ENCODE data around the gene BEST2. TPM values are rescaled to one million over a fixed set of nuclear protein-coding genes. Genes with fewer than 3 reads are reported as not detected.

The BEST2 gene
- polyA plus RNA-seq, 6 donors from 2014 or later, result 0.23 TPM; not detected in 5

- no peaks in the 10 kb centered on the region for H3K36me3 Mint-ChIP-seq
These were observed 27.8 kb downstream of the BEST2 start for GRCh38 chr19:12779162-12779993.

DNA sequence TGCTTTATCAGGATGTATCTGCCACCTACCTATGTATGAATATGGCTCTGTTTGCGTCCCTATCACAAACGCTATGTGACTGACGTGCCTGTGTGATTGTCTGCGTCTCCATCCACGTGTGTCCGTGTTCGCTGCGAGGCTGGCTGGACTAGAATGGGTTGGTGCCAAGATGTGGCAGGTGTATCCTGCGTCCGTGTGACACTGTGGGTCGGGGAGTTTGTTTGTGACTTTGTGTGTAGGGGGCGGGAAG is 30.5 kb downstream of the BEST2 start:
- Mint-ChIP-seq H3K27ac (peak overlapping the region in 4 of 6 donors; percentile 98 to 100 (median 99)), H3K27me3 (no peaks in the 10 kb centered on the region), H3K4me1 (peaks cover 24 to 45% (median 31%) of the 10 kb centered on the region in 3 donors), H3K9me3 (no peaks in the 10 kb centered on the region), H3K4me3 (peak overlapping the region in 7 of 8 donors; percentile 71 to 95 (median 89)), H3K36me3 (no peaks in the 10 kb centered on the region)
- ATAC-seq (ENCODE audit: low read depth in 2 of 2) (peak; percentile 71 to 74), DNase-seq (no peak)

More at GRCh38 chr19:12779162-12779993, 27.8 kb downstream of the BEST2 start:
- no peak for DNase-seq
- H3K4me3 Mint-ChIP-seq, result peak overlapping the region; percentile 26 to 86 (median 58)
- H3K9me3 Mint-ChIP-seq, result no peaks in the 10 kb centered on the region
- H3K4me1 Mint-ChIP-seq, result peaks cover 24 to 49% (median 36%) of the 10 kb centered on the region in 3 donors
- H3K27me3 Mint-ChIP-seq, result no peaks in the 10 kb centered on the region
- no peak for ATAC-seq (ENCODE audit: low read depth in 2 of 2)
- peak overlapping the region; percentile 51 to 97 (median 90) for H3K27ac Mint-ChIP-seq

- peak in 1 of 2 donors; percentile 48 for ATAC-seq (ENCODE audit: low read depth in 2 of 2)
- DNase-seq, result peak; percentile 98
- peaks cover 24 to 46% (median 26%) of the 10 kb centered on the region in 3 donors for H3K4me1 Mint-ChIP-seq
- peak overlapping the region in 7 of 8 donors; percentile 71 to 95 (median 89) for H3K4me3 Mint-ChIP-seq
- no peaks in the 10 kb centered on the region for H3K27me3 Mint-ChIP-seq
- H3K9me3 Mint-ChIP-seq, result no peaks in the 10 kb centered on the region
- H3K36me3 Mint-ChIP-seq, result no peaks in the 10 kb centered on the region
- peak overlapping the region in 4 of 6 donors; percentile 98 to 100 (median 99) for H3K27ac Mint-ChIP-seq
These were observed 31.1 kb downstream of the BEST2 start for GRCh38 chr19:12782424-12783290.

DNA sequence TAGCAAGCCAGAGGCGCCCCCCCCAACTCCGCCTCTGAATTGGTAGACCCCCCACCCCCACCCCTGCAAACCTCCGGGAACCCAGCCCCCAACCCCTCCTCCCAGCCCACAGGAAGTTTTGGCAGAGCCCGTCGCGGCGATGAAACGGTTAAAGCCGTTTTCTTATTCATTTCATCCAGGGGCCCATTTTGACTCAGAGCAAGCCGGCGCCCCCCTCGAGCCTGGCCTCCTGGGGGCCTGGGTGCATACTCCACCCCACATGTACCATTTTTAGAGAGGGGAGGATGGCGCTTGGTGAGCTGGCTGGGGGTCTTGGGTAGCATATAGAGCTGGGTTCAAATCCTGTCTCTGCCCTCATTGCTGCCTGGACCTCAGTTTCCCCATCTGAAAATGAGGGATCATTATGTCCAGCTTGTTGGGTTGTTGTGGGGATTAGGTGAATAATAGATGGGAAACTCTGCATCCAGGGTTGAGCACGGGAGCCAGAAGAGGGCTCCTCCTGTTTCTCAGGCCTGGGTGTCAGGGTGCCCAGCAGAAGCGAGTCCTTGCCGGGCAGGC is 31.8 kb downstream of the BEST2 start:
- DNase-seq (no peak), ATAC-seq (ENCODE audit: low read depth in 2 of 2) (no peak)
- no peaks in the 10 kb centered on the region for H3K9me3 Mint-ChIP-seq
- H3K27me3 Mint-ChIP-seq, result no peaks in the 10 kb centered on the region
- no peaks in the 10 kb centered on the region for H3K36me3 Mint-ChIP-seq
- H3K27ac Mint-ChIP-seq, result peak overlapping the region in 4 of 6 donors; percentile 94 to 100 (median 98)
- peaks cover 22 to 47% (median 24%) of the 10 kb centered on the region in 3 donors for H3K4me1 Mint-ChIP-seq
- H3K4me3 Mint-ChIP-seq, result peak overlapping the region in 7 of 8 donors; percentile 30 to 90 (median 79)

DNA sequence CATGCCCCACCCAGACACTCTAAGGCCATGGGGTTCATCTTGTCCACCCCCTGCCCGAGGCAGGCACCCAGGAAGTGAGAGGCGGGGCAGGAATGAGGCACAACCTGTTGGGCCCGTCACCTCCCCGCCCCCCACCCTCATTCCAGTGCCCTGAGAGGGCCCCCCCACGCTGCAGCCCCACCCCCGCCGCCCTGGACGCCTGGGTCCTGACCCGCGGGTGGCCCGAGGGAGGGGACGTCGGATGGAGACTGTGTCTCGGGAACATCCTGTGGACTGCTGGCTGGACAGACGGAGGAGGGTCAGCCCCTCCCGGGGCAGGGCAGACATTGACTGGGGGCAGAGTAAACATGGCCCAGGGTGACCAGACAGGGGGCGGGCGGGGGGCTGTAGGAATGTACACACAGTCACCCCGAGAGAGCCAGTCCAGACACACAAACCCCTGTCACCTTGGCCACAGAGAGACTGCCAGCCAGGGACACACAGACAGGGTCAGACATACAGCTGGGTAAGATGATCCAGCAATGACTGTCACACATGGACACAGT is 32.3 kb downstream of the BEST2 start:
- Mint-ChIP-seq H3K4me3 (peak overlapping the region in 6 of 8 donors; percentile 53 to 90 (median 72)), H3K27me3 (no peaks in the 10 kb centered on the region), H3K4me1 (peaks cover 22 to 47% (median 27%) of the 10 kb centered on the region in 3 donors), H3K9me3 (no peaks in the 10 kb centered on the region), H3K36me3 (no peaks in the 10 kb centered on the region), H3K27ac (peak overlapping the region in 4 of 6 donors; percentile 94 to 100 (median 98))
- ATAC-seq (ENCODE audit: low read depth in 2 of 2) (no peak), DNase-seq (no peak)

DNA sequence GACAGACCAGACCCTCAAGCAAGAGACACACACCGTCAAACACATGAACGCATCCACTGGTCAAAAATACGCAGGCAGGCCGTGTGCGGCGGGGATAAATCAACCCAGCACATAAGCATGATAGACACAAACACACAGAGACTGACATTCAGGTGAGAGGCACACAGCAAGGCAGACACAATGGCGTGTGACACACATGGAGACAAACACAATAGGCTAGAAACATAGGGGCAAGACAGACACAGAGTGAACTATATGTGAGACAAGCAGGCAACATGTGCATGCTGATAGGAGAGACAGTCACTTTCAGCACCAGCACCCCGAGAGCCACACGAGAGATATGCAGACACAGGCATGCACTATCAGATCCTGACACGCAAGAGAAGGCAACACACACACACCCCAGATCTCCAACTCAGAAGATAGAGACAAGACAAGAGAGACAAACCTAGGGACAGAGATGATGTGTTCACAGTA is 32.8 kb downstream of the BEST2 start:
- H3K36me3 Mint-ChIP-seq, result no peaks in the 10 kb centered on the region
- H3K4me1 Mint-ChIP-seq, result peaks cover 22 to 46% (median 28%) of the 10 kb centered on the region in 3 donors
- no peak overlapping the region for H3K27ac Mint-ChIP-seq
- H3K27me3 Mint-ChIP-seq, result no peaks in the 10 kb centered on the region
- H3K4me3 Mint-ChIP-seq, result no peak overlapping the region
- no peak for DNase-seq
- H3K9me3 Mint-ChIP-seq, result no peaks in the 10 kb centered on the region
- ATAC-seq (ENCODE audit: low read depth in 2 of 2), result no peak

DNA sequence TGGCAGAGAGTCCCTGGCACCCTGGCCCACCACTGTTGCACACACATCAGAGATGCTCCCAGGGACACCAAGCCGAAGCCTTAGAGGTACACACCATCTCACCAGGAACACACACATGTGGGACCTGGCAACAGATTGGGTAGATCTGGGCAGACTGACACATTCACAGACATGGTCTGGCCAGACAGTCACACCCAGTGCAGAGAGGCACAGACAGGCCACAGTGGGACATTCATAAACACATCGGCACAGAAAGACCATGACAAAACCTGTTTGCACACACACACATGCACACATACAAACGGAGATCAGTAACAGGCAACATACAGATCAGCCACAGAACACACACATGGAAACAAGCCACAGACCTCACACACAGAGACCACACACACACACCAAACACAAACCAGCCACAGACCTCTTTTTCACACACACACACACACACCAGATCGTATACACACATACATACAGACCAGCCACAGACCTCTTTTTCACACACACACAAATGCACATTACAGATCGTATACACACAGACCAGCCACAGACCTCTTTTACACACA is 33.4 kb downstream of the BEST2 start:
- H3K4me1 Mint-ChIP-seq, result peaks cover 21 to 41% (median 27%) of the 10 kb centered on the region in 3 donors
- no peak overlapping the region for H3K27ac Mint-ChIP-seq
- DNase-seq (no peak), ATAC-seq (ENCODE audit: low read depth in 2 of 2) (no peak)
- H3K36me3 Mint-ChIP-seq, result no peaks in the 10 kb centered on the region
- no peaks in the 10 kb centered on the region for H3K27me3 Mint-ChIP-seq
- H3K4me3 Mint-ChIP-seq, result no peak overlapping the region
- H3K9me3 Mint-ChIP-seq, result no peaks in the 10 kb centered on the region

DNA sequence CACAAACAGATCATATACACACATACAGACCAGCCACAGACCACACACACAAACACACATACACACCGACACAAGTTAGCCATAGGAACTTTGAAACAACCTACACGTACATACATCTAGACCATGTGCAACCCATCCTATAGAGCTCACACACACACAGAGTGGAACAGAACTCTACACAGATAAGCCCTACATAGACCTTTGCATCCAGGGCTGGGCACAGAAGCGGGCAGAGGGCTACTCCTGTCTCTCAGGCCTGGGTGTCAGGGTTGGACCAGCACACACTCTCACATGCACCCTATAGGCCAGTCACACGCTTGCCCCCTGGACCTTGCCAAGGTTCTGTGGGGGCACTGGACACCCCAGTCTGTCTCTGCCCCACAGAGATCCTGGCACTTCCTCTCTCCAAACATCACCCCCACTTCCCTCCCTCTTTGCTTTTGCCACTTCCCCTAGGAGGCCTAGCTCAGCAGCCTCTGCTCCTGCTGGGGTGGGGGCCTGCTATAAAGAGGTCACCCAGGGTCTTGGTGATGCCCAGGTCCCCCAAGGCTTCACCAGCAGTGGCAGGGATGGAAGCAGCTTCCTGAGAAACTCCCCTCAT is 33.9 kb downstream of the BEST2 start:
- Mint-ChIP-seq H3K4me3 (no peak overlapping the region), H3K9me3 (no peaks in the 10 kb centered on the region), H3K27ac (no peak overlapping the region), H3K4me1 (peaks cover 25 to 43% (median 31%) of the 10 kb centered on the region in 3 donors), H3K27me3 (no peaks in the 10 kb centered on the region), H3K36me3 (no peaks in the 10 kb centered on the region)
- ATAC-seq (ENCODE audit: low read depth in 2 of 2) (no peak), DNase-seq (no peak)

GRCh38 chr19:12786141-12786870 is 34.7 kb downstream of the BEST2 start:
- DNase-seq, result peak; percentile 73
- H3K4me3 Mint-ChIP-seq, result peak overlapping the region in 6 of 8 donors; percentile 24 to 70 (median 54)
- ATAC-seq (ENCODE audit: low read depth in 2 of 2), result no peak
- peaks cover 33 to 49% (median 39%) of the 10 kb centered on the region in 3 donors for H3K4me1 Mint-ChIP-seq
- peak overlapping the region in 4 of 6 donors; percentile 44 to 100 (median 77) for H3K27ac Mint-ChIP-seq
- H3K36me3 Mint-ChIP-seq, result no peaks in the 10 kb centered on the region
- H3K9me3 Mint-ChIP-seq, result no peaks in the 10 kb centered on the region
- no peaks in the 10 kb centered on the region for H3K27me3 Mint-ChIP-seq

- no peaks in the 10 kb centered on the region for H3K27me3 Mint-ChIP-seq
- DNase-seq (no peak), ATAC-seq (ENCODE audit: low read depth in 2 of 2) (no peak)
- no peaks in the 10 kb centered on the region for H3K36me3 Mint-ChIP-seq
- H3K4me3 Mint-ChIP-seq, result peak overlapping the region in 6 of 8 donors; percentile 30 to 70 (median 54)
- peaks cover 28 to 42% (median 33%) of the 10 kb centered on the region in 3 donors for H3K4me1 Mint-ChIP-seq
- peak overlapping the region in 4 of 6 donors; percentile 67 to 100 (median 93) for H3K27ac Mint-ChIP-seq
- no peaks in the 10 kb centered on the region for H3K9me3 Mint-ChIP-seq
These were observed 35.4 kb downstream of the BEST2 start for GRCh38 chr19:12786952-12787351.

DNA sequence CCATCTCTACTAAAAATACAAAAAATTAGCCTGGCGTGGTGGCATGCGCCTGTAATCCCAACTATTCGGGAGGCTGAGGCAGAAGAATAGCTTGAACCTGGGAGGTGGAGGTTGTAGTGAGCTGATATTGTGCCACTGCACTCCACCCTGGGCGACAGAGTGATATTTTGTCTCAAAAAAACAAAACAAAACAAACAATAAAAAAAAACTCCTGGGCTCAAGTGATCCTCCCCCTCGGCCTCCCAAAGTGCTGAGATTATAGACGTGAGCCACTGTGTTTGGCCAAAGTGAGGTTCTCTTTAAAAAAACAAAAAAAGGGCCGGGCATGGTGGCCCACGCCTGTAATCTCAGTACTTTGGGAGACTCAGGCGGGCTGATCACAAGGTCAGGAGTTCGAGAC is 35.9 kb downstream of the BEST2 start:
- H3K27me3 Mint-ChIP-seq, result no peaks in the 10 kb centered on the region
- no peaks in the 10 kb centered on the region for H3K36me3 Mint-ChIP-seq
- H3K27ac Mint-ChIP-seq, result peak overlapping the region in 4 of 6 donors; percentile 67 to 100 (median 93)
- no peak for DNase-seq
- H3K4me3 Mint-ChIP-seq, result peak overlapping the region in 4 of 8 donors; percentile 37 to 80 (median 46)
- H3K4me1 Mint-ChIP-seq, result peaks cover 24 to 39% (median 29%) of the 10 kb centered on the region in 3 donors
- ATAC-seq (ENCODE audit: low read depth in 2 of 2), result no peak
- no peaks in the 10 kb centered on the region for H3K9me3 Mint-ChIP-seq

All from naive B cell (primary cell).